Measurements from ENCODE around the gene EIF1B. TPM values are rescaled to one million over a fixed set of nuclear protein-coding genes. Genes with fewer than 3 reads are reported as not detected.

The EIF1B gene
- total RNA-seq (2022; extraction: Qiagen RNA extraction; ENCODE audit: low read depth): 51.9 to 65.2 TPM (median 62.0 TPM) in 5 replicates

GRCh38 chr3:40309418-40309924, at the start of gene EIF1B:
Gene EIF1B, plus strand, starts transcription at chr3:40309707. Its CDS starts 235 bp downstream, at chr3:40309942.

Other genes with a start within 250 kb of the EIF1B start
- 0.05 TPM in 1 of 5 replicates, not detected in the others for gene ENTPD3, start 77.5 kb downstream of the EIF1B start, total RNA-seq (2022; extraction: Qiagen RNA extraction; ENCODE audit: low read depth)
- gene RPL14, start 147.6 kb downstream of the EIF1B start, total RNA-seq (2022; extraction: Qiagen RNA extraction; ENCODE audit: low read depth): 740 to 776 TPM (median 756 TPM) in 5 replicates
- gene ZNF619, start 167.4 kb downstream of the EIF1B start, total RNA-seq (2022; extraction: Qiagen RNA extraction; ENCODE audit: low read depth): 1.7 to 2.8 TPM (median 2.1 TPM) in 5 replicates
- 0.81 to 1.9 TPM (median 1.7 TPM) in 5 replicates for gene ZNF620, start 196.3 kb downstream of the EIF1B start, total RNA-seq (2022; extraction: Qiagen RNA extraction; ENCODE audit: low read depth)
- 6.0 to 8.1 TPM (median 7.7 TPM) in 5 replicates for gene ZNF621, start 215.3 kb downstream of the EIF1B start, total RNA-seq (2022; extraction: Qiagen RNA extraction; ENCODE audit: low read depth)